IMR-90 (cell line): ENCODE results near the gene SLC9A3. TPM values are rescaled to one million over a fixed set of nuclear protein-coding genes. Genes with fewer than 3 reads are reported as not detected.

Experiments used
- ATAC-seq: fragments of 200-7000 bp; cut with Tn5 transposase; 2 replicates; pipeline ENCODE4 v1.9.1; 2020; ENCODE audit warnings: low read depth, mild to moderate bottlenecking, moderate library complexity
- BruUV-seq: library from RNA; stranded (reverse); fragments of 400-500 nt; replicated peaks from 2 replicates; lab custom pipeline; 2021; lab: Mats Ljungman, UMichigan
- CTCF ChIA-PET: fragments of 300-600 bp; formaldehyde crosslinking; extraction: SDS; loops from one replicate; lab custom pipeline; 2021; ENCODE audit warnings: antibody characterized with exemption; lab: Yijun Ruan, JAX
- POLR2A ChIA-PET: fragments of 300-600 bp; sonication (Branson Sonifier 250); formaldehyde crosslinking; loops from one replicate; lab custom pipeline; 2022; ENCODE audit warnings: antibody characterized with exemption; ENCODE audit not compliant: unreplicated experiment; lab: Charles Lee
- DNase-seq: peaks from one replicate; pipeline ENCODE4 v3.0.0; 2013
- H2AFZ ChIP-seq: replicated peaks from 2 replicates; pipeline ENCODE3; 2013; ENCODE audit warnings: low read length, mild to moderate bottlenecking; ENCODE audit not compliant: poor library complexity
- H2AK5ac ChIP-seq: 2 replicates; pipeline ENCODE4 v1.6.1; 2013; ENCODE audit warnings: low read depth, low read length, inconsistent platforms
- H2AK9ac ChIP-seq: replicated peaks from 2 replicates; pipeline ENCODE3; 2013; ENCODE audit warnings: mild to moderate bottlenecking, low read depth, low read length, moderate library complexity; ENCODE audit not compliant: poor library complexity
- H2BK120ac ChIP-seq: 2 replicates; pipeline ENCODE4 v1.6.1; 2013; ENCODE audit warnings: low read depth, low read length, inconsistent platforms
- H2BK15ac ChIP-seq: 3 replicates; pipeline ENCODE4 v1.6.1; 2013; ENCODE audit warnings: low read depth, low read length, inconsistent platforms
- H2BK20ac ChIP-seq: 2 replicates; pipeline ENCODE4 v1.6.1; 2013; ENCODE audit warnings: low read depth, mild to moderate bottlenecking, inconsistent platforms, low read length, moderate library complexity
- H2BK5ac ChIP-seq: 2 replicates; pipeline ENCODE4 v1.6.1; 2013; ENCODE audit warnings: mild to moderate bottlenecking, low read depth, low read length, inconsistent platforms; ENCODE audit not compliant: poor library complexity, severe bottlenecking
- H3K14ac ChIP-seq: replicated peaks from 2 replicates; pipeline ENCODE4 v1.6.1; 2013; ENCODE audit warnings: low read depth, low read length, inconsistent platforms
- H3K18ac ChIP-seq: 2 replicates; pipeline ENCODE4 v1.6.1; 2013; ENCODE audit warnings: low read depth, low read length, control low read depth
- H3K23ac ChIP-seq: 2 replicates; pipeline ENCODE4 v1.6.1; 2013; ENCODE audit warnings: low read depth, low read length, inconsistent platforms
- H3K27ac ChIP-seq: 2 replicates; pipeline ENCODE4 v1.5.1; 2013; ENCODE audit warnings: mild to moderate bottlenecking, control low read depth, low read length; ENCODE audit not compliant: insufficient read depth
- H3K27me3 ChIP-seq: 2 replicates; pipeline ENCODE4 v1.6.1; 2013; ENCODE audit warnings: low read length; ENCODE audit not compliant: control insufficient read depth, insufficient read depth
- H3K36me3 ChIP-seq: 2 replicates; pipeline ENCODE4 v1.6.1; 2013; ENCODE audit warnings: low read length, mixed read lengths; ENCODE audit not compliant: control insufficient read depth, insufficient read depth
- H3K4ac ChIP-seq: 2 replicates; pipeline ENCODE4 v1.6.1; 2013; ENCODE audit warnings: low read depth, low read length, inconsistent platforms
- H3K4me1 ChIP-seq: 2 replicates; pipeline ENCODE4 v1.6.1; 2013; ENCODE audit warnings: low read length, mixed read lengths; ENCODE audit not compliant: control insufficient read depth, insufficient read depth
- H3K4me2 ChIP-seq: 2 replicates; pipeline ENCODE4 v1.6.1; 2013; ENCODE audit warnings: low read depth, mild to moderate bottlenecking, control low read depth, low read length, moderate library complexity
- H3K4me3 ChIP-seq: 2 replicates; pipeline ENCODE4 v1.5.1; 2013; ENCODE audit warnings: low read depth, mild to moderate bottlenecking, control low read depth, low read length, moderate library complexity; ENCODE audit not compliant: insufficient read depth
- H3K56ac ChIP-seq: 2 replicates; pipeline ENCODE4 v1.6.1; 2013; ENCODE audit warnings: low read length, inconsistent platforms; ENCODE audit not compliant: insufficient read depth; ENCODE audit errors: extremely low read depth
- H3K79me1 ChIP-seq, 2 experiments: 2 replicates each; pipeline ENCODE4 v1.6.1; 2013; ENCODE audit warnings: low read length in 2 of 2, inconsistent platforms in 1 of 2, low read depth in 1 of 2
- H3K9ac ChIP-seq: 2 replicates; pipeline ENCODE4 v1.6.1; 2013; ENCODE audit warnings: low read depth, low read length, control low read depth
- H3K9me1 ChIP-seq: 2 replicates; pipeline ENCODE4 v1.6.1; 2013; ENCODE audit warnings: low read length, inconsistent platforms; ENCODE audit not compliant: insufficient read depth
- H3K9me3 ChIP-seq: 2 replicates; pipeline ENCODE4 v1.6.1; 2013; ENCODE audit warnings: low read length; ENCODE audit not compliant: control insufficient read depth, insufficient read depth
- H4K20me1 ChIP-seq: 2 replicates; pipeline ENCODE4 v1.6.1; 2013; ENCODE audit warnings: low read length, inconsistent platforms; ENCODE audit not compliant: insufficient read depth
- H4K5ac ChIP-seq: 2 replicates; pipeline ENCODE4 v1.6.1; 2013; ENCODE audit warnings: mild to moderate bottlenecking, low read depth, low read length, control low read depth
- H4K8ac ChIP-seq, 2 experiments: 2 replicates each; pipeline ENCODE4 v1.6.1; 2013; ENCODE audit warnings: low read depth in 2 of 2, low read length in 2 of 2, control low read depth in 1 of 2, inconsistent platforms in 1 of 2
- H4K91ac ChIP-seq: 2 replicates; pipeline ENCODE4 v1.6.1; 2013; ENCODE audit warnings: low read depth, low read length, inconsistent platforms; ENCODE audit not compliant: insufficient read depth
- BHLHE40 ChIP-seq: fragments of 150-350 bp; IDR thresholded peaks from 2 replicates; pipeline ENCODE4 v1.6.1; 2016; ENCODE audit warnings: mild to moderate bottlenecking, low read depth, low read length
- CEBPB ChIP-seq: IDR thresholded peaks from 2 replicates; pipeline ENCODE4 v1.6.1; 2012; ENCODE audit warnings: low read depth, low read length, improper control_type of control experiment
- CHD1 ChIP-seq: IDR thresholded peaks from 2 replicates; pipeline ENCODE4 v1.6.1; 2012; ENCODE audit warnings: low read depth, low read length, improper control_type of control experiment
- FOS ChIP-seq: fragments of 150-350 bp; IDR thresholded peaks from 2 replicates; pipeline ENCODE4 v1.6.1; 2016; ENCODE audit warnings: low read depth, low read length
- MAFK ChIP-seq: IDR thresholded peaks from 2 replicates; pipeline ENCODE4 v1.6.1; 2012; ENCODE audit warnings: low read depth, low read length, improper control_type of control experiment
- MAZ ChIP-seq: IDR thresholded peaks from 2 replicates; pipeline ENCODE4 v1.6.1; 2012; ENCODE audit warnings: low read depth, mild to moderate bottlenecking, low read length, improper control_type of control experiment, moderate library complexity, borderline replicate concordance
- MXI1 ChIP-seq: IDR thresholded peaks from 2 replicates; pipeline ENCODE4 v1.6.1; 2012; ENCODE audit warnings: low read depth, mild to moderate bottlenecking, low read length, moderate library complexity, borderline replicate concordance
- POLR2A ChIP-seq: IDR thresholded peaks from 2 replicates; pipeline ENCODE4 v1.6.1; 2012; ENCODE audit warnings: mild to moderate bottlenecking, low read depth, low read length
- RAD21 ChIP-seq: IDR thresholded peaks from 2 replicates; pipeline ENCODE4 v1.6.1; 2012; ENCODE audit warnings: low read length, improper control_type of control experiment
- RCOR1 ChIP-seq: IDR thresholded peaks from 2 replicates; pipeline ENCODE4 v1.6.1; 2012; ENCODE audit warnings: mild to moderate bottlenecking, low read length, improper control_type of control experiment; ENCODE audit not compliant: insufficient replicate concordance
- WGBS, 2 experiments: methylation state at CpG; one replicate each; pipeline versions ENCODE4 v1.1.5 to v1.1.7; 2013; ENCODE audit warnings: missing lambda C conversion rate in 2 of 2; ENCODE audit not compliant: insufficient read length in 1 of 2; ENCODE audit errors: extremely low coverage in 2 of 2; 5-methylcytosine and 5-hydroxymethylcytosine counted together
- dilution Hi-C: fragments of 300-500 bp; cut with HindIII; formaldehyde crosslinking; loops from one replicate; pipeline ENCODE4 v1.14.3; 2018; ENCODE audit warnings: low sequenced_read_pairs; ENCODE audit not compliant: unreplicated experiment
- in situ Hi-C: fragments of 300-500 bp; cut with MboI; formaldehyde crosslinking; loops from 3 replicates; pipeline ENCODE4 v1.14.3; 2019; ENCODE audit warnings: low sequenced_read_pairs, inconsistent platforms, mixed read lengths
- intact Hi-C: fragments of 100-400 bp; cut with micrococcal nuclease; formaldehyde crosslinking; loops from 2 replicates; pipeline ENCODE4 v1.10.0; 2022
- polyA plus RNA-seq, 3 experiments: library from polyadenylated mRNA; depleted of rRNA; stranded (reverse); fragments of >200 nt; gene quantifications; 2 replicates each; pipeline ENCODE4 v1.2.3, GENCODE V29; 2012; ENCODE audit warnings: low replicate concordance in 1 of 3
- total RNA-seq: library from RNA; depleted of rRNA; stranded (reverse); fragments of >200 nt; gene quantifications from 2 replicates; pipeline ENCODE4 v1.2.3, GENCODE V29; 2012
- TF ChIP-seq, protein P1 (sequence below): fragments of 150-350 bp; IDR thresholded peaks from 2 replicates; pipeline ENCODE4 v1.6.1; 2017; ENCODE audit warnings: mild to moderate bottlenecking, antibody characterized with exemption, low read length, low read depth

The SLC9A3 gene
- total and polyA plus RNA-seq, 2 of the 4 experiments (the other 2 are of a cell fraction): 0.72 to 1.5 TPM

DNA sequence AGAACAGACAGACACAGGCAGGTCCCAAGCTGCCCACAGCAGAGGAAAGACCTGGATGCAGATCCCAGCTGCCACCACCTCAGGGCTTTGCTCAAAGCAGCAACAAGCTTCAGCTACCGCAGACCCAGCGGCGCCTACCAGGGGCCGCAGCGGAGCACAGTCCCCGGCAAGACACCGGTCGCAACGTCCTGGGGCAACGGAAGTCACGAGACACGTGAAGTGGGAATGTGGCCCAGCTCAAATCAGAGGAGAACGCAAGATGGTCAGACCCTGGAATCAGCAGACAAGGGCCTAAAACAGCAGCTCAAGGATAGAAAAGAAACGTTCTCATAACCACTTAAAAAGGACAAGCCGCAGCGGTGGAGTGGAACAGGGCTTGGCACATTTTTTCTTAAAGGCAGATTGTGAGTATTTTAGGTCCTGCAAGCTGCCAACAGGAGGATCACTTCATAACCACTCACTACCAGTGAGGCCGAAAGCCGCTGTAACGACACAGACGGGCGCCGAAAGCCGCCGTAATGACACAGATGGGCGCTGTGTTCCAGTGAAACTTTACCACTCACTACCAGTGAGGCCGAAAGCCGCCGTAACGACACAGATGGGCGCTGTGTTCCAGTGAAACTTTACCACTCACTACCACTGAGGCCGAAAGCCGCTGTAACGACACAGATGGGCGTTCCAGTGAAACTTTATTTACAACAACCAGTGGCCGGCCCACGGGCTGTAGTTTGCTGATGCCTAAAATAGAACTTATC, 21.7 kb downstream of the SLC9A3 start:
- no peaks in the 10 kb centered on the region for H4K20me1 ChIP-seq
- no peak overlapping the region for H3K4me2 ChIP-seq
- H3K56ac ChIP-seq: no peak overlapping the region
- in situ Hi-C loops (no loop called here), intact Hi-C loops (no loop called here), dilution Hi-C loops (no loop called here)
- no peak overlapping the region for H2BK5ac ChIP-seq
- H3K4ac ChIP-seq: no peak overlapping the region
- H3K23ac ChIP-seq: no peak overlapping the region; the same call in 1 of the 2 replicates
- no peaks in the 10 kb centered on the region for H3K36me3 ChIP-seq
- no peak overlapping the region for H4K5ac ChIP-seq
- H3K79me1 ChIP-seq: no peaks in the 10 kb centered on the region
- H3K4me1 ChIP-seq: no peaks in the 10 kb centered on the region
- no peak overlapping the region for H3K9ac ChIP-seq
- ATAC-seq (no peak), DNase-seq (no peak)
- H3K27ac ChIP-seq: no peak overlapping the region
- H4K91ac ChIP-seq: no peak overlapping the region
- peaks cover 41% of the 10 kb centered on the region for H3K27me3 ChIP-seq
- no peak for TF ChIP-seq POLR2A
- no peak for TF ChIP-seq FOS
- no peak for TF ChIP-seq RAD21
- TF ChIP-seq MAFK: no peak
- no peak for TF ChIP-seq MAZ
- no peak for TF ChIP-seq BHLHE40
- TF ChIP-seq, protein P1, sequence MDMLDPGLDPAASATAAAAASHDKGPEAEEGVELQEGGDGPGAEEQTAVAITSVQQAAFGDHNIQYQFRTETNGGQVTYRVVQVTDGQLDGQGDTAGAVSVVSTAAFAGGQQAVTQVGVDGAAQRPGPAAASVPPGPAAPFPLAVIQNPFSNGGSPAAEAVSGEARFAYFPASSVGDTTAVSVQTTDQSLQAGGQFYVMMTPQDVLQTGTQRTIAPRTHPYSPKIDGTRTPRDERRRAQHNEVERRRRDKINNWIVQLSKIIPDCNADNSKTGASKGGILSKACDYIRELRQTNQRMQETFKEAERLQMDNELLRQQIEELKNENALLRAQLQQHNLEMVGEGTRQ: no peak
- no peak for TF ChIP-seq CEBPB
- no peak for TF ChIP-seq MXI1
- TF ChIP-seq RCOR1: no peak
- no peak for TF ChIP-seq CHD1
- H2AK5ac ChIP-seq: no peak overlapping the region
- 67% methylated on average over 19 of the region's 36 CpGs; no CpG with 5 or more reads in 1 of the 2 experiments for WGBS, 2 experiments
- peak overlapping the region; percentile 56 for H2AFZ ChIP-seq
- H3K9me1 ChIP-seq: no peaks in the 10 kb centered on the region
- CTCF ChIA-PET: no interaction called here
- no peak overlapping the region for H2AK9ac ChIP-seq
- H3K14ac ChIP-seq: no peak overlapping the region
- BruUV-seq: no TSS peak
- H2BK15ac ChIP-seq: no peak overlapping the region
- H2BK20ac ChIP-seq: no peak overlapping the region
- POLR2A ChIA-PET: no interaction called here
- no peaks in the 10 kb centered on the region; the same call in 1 of the 2 replicates for H3K9me3 ChIP-seq
- H2BK120ac ChIP-seq: no peak overlapping the region
- H3K4me3 ChIP-seq: no peak overlapping the region
- H3K18ac ChIP-seq: no peak overlapping the region
- H4K8ac ChIP-seq: no peak overlapping the region
